ENCODE results near the gene XKR7.

DNA sequence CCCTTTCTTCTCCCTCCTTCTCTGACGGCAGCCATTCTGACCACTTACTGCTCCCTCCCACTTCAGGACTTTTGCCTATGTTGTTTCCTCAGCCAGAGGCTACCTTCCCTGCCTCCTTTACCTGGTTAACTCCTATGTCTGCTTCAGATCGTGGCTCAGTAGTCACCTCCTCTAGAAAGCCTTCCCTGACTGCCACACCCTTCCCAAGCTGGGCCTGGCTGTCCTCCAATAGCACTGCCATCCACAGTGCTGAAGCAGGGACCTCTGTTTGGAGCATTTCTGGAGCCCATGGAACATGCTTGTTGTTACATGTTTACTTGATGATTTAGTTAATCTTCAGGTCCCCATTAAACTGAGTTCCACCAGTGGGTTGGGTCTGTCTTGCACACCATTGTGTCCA is 13.8 kb downstream of the XKR7 start:
- no peak for TF ChIP-seq EED (IDR thresholded peaks at IDR 0.05; ENCODE audit: low read depth)
- TF ChIP-seq POLR2AphosphoS5 (IDR thresholded peaks at IDR 0.05; ENCODE audit: low read length) = no peak
- TF ChIP-seq, protein P1, sequence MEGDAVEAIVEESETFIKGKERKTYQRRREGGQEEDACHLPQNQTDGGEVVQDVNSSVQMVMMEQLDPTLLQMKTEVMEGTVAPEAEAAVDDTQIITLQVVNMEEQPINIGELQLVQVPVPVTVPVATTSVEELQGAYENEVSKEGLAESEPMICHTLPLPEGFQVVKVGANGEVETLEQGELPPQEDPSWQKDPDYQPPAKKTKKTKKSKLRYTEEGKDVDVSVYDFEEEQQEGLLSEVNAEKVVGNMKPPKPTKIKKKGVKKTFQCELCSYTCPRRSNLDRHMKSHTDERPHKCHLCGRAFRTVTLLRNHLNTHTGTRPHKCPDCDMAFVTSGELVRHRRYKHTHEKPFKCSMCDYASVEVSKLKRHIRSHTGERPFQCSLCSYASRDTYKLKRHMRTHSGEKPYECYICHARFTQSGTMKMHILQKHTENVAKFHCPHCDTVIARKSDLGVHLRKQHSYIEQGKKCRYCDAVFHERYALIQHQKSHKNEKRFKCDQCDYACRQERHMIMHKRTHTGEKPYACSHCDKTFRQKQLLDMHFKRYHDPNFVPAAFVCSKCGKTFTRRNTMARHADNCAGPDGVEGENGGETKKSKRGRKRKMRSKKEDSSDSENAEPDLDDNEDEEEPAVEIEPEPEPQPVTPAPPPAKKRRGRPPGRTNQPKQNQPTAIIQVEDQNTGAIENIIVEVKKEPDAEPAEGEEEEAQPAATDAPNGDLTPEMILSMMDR (IDR thresholded peaks at IDR 0.05 in 2 of 3, conservative IDR thresholded peaks at IDR 0.05 in 1 of 3; ENCODE audit: control insufficient read depth in 2 of 3, extremely low read depth in 1 of 3, insufficient read depth in 1 of 3, low read depth in 3 of 3, low read length in 3 of 3) = no peak
- TF ChIP-seq, protein P2, sequence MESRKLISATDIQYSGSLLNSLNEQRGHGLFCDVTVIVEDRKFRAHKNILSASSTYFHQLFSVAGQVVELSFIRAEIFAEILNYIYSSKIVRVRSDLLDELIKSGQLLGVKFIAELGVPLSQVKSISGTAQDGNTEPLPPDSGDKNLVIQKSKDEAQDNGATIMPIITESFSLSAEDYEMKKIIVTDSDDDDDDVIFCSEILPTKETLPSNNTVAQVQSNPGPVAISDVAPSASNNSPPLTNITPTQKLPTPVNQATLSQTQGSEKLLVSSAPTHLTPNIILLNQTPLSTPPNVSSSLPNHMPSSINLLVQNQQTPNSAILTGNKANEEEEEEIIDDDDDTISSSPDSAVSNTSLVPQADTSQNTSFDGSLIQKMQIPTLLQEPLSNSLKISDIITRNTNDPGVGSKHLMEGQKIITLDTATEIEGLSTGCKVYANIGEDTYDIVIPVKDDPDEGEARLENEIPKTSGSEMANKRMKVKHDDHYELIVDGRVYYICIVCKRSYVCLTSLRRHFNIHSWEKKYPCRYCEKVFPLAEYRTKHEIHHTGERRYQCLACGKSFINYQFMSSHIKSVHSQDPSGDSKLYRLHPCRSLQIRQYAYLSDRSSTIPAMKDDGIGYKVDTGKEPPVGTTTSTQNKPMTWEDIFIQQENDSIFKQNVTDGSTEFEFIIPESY (IDR thresholded peaks at IDR 0.05) = no peak
- TF ChIP-seq, protein P3, sequence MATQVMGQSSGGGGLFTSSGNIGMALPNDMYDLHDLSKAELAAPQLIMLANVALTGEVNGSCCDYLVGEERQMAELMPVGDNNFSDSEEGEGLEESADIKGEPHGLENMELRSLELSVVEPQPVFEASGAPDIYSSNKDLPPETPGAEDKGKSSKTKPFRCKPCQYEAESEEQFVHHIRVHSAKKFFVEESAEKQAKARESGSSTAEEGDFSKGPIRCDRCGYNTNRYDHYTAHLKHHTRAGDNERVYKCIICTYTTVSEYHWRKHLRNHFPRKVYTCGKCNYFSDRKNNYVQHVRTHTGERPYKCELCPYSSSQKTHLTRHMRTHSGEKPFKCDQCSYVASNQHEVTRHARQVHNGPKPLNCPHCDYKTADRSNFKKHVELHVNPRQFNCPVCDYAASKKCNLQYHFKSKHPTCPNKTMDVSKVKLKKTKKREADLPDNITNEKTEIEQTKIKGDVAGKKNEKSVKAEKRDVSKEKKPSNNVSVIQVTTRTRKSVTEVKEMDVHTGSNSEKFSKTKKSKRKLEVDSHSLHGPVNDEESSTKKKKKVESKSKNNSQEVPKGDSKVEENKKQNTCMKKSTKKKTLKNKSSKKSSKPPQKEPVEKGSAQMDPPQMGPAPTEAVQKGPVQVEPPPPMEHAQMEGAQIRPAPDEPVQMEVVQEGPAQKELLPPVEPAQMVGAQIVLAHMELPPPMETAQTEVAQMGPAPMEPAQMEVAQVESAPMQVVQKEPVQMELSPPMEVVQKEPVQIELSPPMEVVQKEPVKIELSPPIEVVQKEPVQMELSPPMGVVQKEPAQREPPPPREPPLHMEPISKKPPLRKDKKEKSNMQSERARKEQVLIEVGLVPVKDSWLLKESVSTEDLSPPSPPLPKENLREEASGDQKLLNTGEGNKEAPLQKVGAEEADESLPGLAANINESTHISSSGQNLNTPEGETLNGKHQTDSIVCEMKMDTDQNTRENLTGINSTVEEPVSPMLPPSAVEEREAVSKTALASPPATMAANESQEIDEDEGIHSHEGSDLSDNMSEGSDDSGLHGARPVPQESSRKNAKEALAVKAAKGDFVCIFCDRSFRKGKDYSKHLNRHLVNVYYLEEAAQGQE (IDR thresholded peaks at IDR 0.05; ENCODE audit: low read depth, low read length) = no peak
- TF ChIP-seq PAX8 (IDR thresholded peaks at IDR 0.05) = no peak
- TF ChIP-seq BRCA1 (IDR thresholded peaks at IDR 0.05; ENCODE audit: low read depth, low read length) = no peak
- no peak for TF ChIP-seq NFYB (IDR thresholded peaks at IDR 0.05; ENCODE audit: insufficient read depth, low read depth, low read length)
- TF ChIP-seq YY1 (IDR thresholded peaks at IDR 0.05; ENCODE audit: low read depth, low read length) = no peak
- TF ChIP-seq SIN3A (IDR thresholded peaks at IDR 0.05; ENCODE audit: low read depth, low read length) = no peak
- TF ChIP-seq, protein P4, sequence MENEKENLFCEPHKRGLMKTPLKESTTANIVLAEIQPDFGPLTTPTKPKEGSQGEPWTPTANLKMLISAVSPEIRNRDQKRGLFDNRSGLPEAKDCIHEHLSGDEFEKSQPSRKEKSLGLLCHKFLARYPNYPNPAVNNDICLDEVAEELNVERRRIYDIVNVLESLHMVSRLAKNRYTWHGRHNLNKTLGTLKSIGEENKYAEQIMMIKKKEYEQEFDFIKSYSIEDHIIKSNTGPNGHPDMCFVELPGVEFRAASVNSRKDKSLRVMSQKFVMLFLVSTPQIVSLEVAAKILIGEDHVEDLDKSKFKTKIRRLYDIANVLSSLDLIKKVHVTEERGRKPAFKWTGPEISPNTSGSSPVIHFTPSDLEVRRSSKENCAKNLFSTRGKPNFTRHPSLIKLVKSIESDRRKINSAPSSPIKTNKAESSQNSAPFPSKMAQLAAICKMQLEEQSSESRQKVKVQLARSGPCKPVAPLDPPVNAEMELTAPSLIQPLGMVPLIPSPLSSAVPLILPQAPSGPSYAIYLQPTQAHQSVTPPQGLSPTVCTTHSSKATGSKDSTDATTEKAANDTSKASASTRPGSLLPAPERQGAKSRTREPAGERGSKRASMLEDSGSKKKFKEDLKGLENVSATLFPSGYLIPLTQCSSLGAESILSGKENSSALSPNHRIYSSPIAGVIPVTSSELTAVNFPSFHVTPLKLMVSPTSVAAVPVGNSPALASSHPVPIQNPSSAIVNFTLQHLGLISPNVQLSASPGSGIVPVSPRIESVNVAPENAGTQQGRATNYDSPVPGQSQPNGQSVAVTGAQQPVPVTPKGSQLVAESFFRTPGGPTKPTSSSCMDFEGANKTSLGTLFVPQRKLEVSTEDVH (IDR thresholded peaks at IDR 0.05; ENCODE audit: low read depth, partially characterized antibody) = no peak
- TF ChIP-seq CBX5 (IDR thresholded peaks at IDR 0.05; ENCODE audit: low read depth) = no peak
- no peak for TF ChIP-seq POLR2A (IDR thresholded peaks at IDR 0.05; ENCODE audit: low read depth, low read length)

All from GM12878 (cell line).